T-cell (primary cell): Measurements from ENCODE around the gene TRPM5. TPM values are rescaled to one million over a fixed set of nuclear protein-coding genes. Genes with fewer than 3 reads are reported as not detected.

ENCODE experiments used
- ATAC-seq, 4 experiments: fragments of 200-7000 bp in 3 of 4; fragments of 150-1000 bp in 1 of 4; cut with Tn5 transposase; replicated peaks in 1 of 4; 1 replicate in 3 of 4; 2 replicates in 1 of 4; pipeline ENCODE4 v1.10.0; 2021; ENCODE audit warnings: moderate library complexity in 3 of 4, mild to moderate bottlenecking in 2 of 4, moderate number of reproducible peaks in 1 of 4
- CTCF ChIA-PET, 2 donors: fragments of 300-600 bp; sonication (Branson Sonifier 250); formaldehyde crosslinking; loops; one replicate each; lab custom pipeline; 2022; ENCODE audit warnings: antibody characterized with exemption in 2 of 2; lab: Charles Lee
- POLR2A ChIA-PET, 2 donors: fragments of 300-600 bp; sonication (Branson Sonifier 250); formaldehyde crosslinking; loops; one replicate each; lab custom pipeline; 2022; ENCODE audit warnings: antibody characterized with exemption in 2 of 2; lab: Charles Lee
- DNase-seq, 35 experiments: peaks; one replicate each; pipeline versions ENCODE4 v3.0.0 to v3.0.0-alpha.2; 2013 to 2023
- H3K27ac ChIP-seq: one replicate; pipeline ENCODE4 v1.5.1; 2013; ENCODE audit warnings: low read length
- H3K27me3 ChIP-seq, 2 experiments: replicated peaks in 1 of 2; 1 replicate in 1 of 2; 2 replicates in 1 of 2; pipeline versions ENCODE4 v1.6.1 to v1.7.0; 2013; ENCODE audit warnings: low read length in 1 of 2, mixed read lengths in 1 of 2; ENCODE audit not compliant: control insufficient read depth in 2 of 2, insufficient read depth in 2 of 2; ENCODE audit errors: extremely low read depth in 1 of 2
- H3K36me3 ChIP-seq, 2 donors: 1 replicate in 1 of 2; 2 replicates in 1 of 2; pipeline versions ENCODE4 v1.6.1 to v1.7.0; 2013; ENCODE audit warnings: low read length in 1 of 2; ENCODE audit not compliant: control insufficient read depth in 2 of 2, insufficient read depth in 1 of 2; ENCODE audit errors: extremely low read depth in 1 of 2
- H3K4me1 ChIP-seq, 2 experiments: 1 replicate in 1 of 2; 2 replicates in 1 of 2; pipeline versions ENCODE4 v1.6.1 to v1.7.0; 2013; ENCODE audit warnings: low read length in 2 of 2, mixed read lengths in 1 of 2; ENCODE audit not compliant: insufficient read depth in 2 of 2, control insufficient read depth in 1 of 2; ENCODE audit errors: extremely low read depth in 1 of 2
- H3K4me3 ChIP-seq, 2 donors: 1 replicate in 1 of 2; 2 replicates in 1 of 2; pipeline versions ENCODE4 v1.5.1 to v1.7.0; 2013; ENCODE audit warnings: mild to moderate bottlenecking in 2 of 2, low read length in 1 of 2, moderate library complexity in 1 of 2; ENCODE audit not compliant: control insufficient read depth in 1 of 2; ENCODE audit errors: extremely low read depth in 1 of 2
- H3K9me3 ChIP-seq: 2 replicates; pipeline ENCODE4 v1.7.0; 2013
- H3K27ac Mint-ChIP-seq, 2 donors: one replicate each; pipeline ENCODE4 v1.8.0; 2020 to 2021; ENCODE audit warnings: mild to moderate bottlenecking in 2 of 2, mixed read lengths in 2 of 2
- H3K27me3 Mint-ChIP-seq, 2 donors: one replicate each; pipeline ENCODE4 v1.8.0; 2021 to 2022; ENCODE audit warnings: mixed read lengths in 2 of 2
- H3K36me3 Mint-ChIP-seq: one replicate; pipeline ENCODE4 v1.8.0; 2021; ENCODE audit warnings: mixed read lengths
- H3K4me1 Mint-ChIP-seq, 3 donors: one replicate each; pipeline ENCODE4 v1.8.0; 2020 to 2022; ENCODE audit warnings: mixed read lengths in 3 of 3, mild to moderate bottlenecking in 1 of 3
- H3K4me3 Mint-ChIP-seq, 3 donors: one replicate each; pipeline ENCODE4 v1.8.0; 2020 to 2022; ENCODE audit warnings: mild to moderate bottlenecking in 3 of 3, mixed read lengths in 3 of 3, moderate library complexity in 3 of 3
- H3K9me3 Mint-ChIP-seq, 3 donors: one replicate each; pipeline ENCODE4 v1.8.0; 2020 to 2022; ENCODE audit warnings: mixed read lengths in 3 of 3
- WGBS: methylation state at CpG from one replicate; pipeline ENCODE4 v1.1.5; 2013; ENCODE audit warnings: missing lambda C conversion rate; ENCODE audit not compliant: insufficient coverage; 5-methylcytosine and 5-hydroxymethylcytosine counted together
- total RNA-seq, 35 experiments: library from RNA in 6 of 35; stranded (reverse) in 6 of 35; fragments of 120-200 nt in 1 of 35; gene quantifications; one replicate each; pipeline versions ENCODE4 v1.2.1 to v1.2.4 and lab custom pipeline; 2013 to 2026

Gene TRPM5
- total RNA-seq, 5 donors from 2014 or later (not counting 1 experiment from before 2014, with no cell fraction given): 0.07 to 0.73 (median 0.22) TPM

GRCh38 chr11:2447253-2447950 is 3.1 kb upstream of the TRPM5 start:
- no peaks in the 10 kb centered on the region for H3K9me3 Mint-ChIP-seq
- peak overlapping the region; percentile 88 to 94 (median 93) for H3K4me3 Mint-ChIP-seq
- H3K27ac ChIP-seq: peak overlapping the region; percentile 25
- ATAC-seq (no peak), DNase-seq (peak in 1 of 35 experiments; percentile 24)
- WGBS: 41% methylated on average over 8 of the region's 12 CpGs
- H3K4me1 Mint-ChIP-seq: peaks cover 37 to 44% (median 40%) of the 10 kb centered on the region in 3 donors
- H3K4me1 ChIP-seq: peaks cover 19 to 53% of the 10 kb centered on the region in 2 experiments
- POLR2A ChIA-PET: no interaction called here
- H3K9me3 ChIP-seq: no peaks in the 10 kb centered on the region
- peak overlapping the region; percentile 63 to 73 for H3K4me3 ChIP-seq
- CTCF ChIA-PET: no interaction called here
- H3K27ac Mint-ChIP-seq: peak overlapping the region; percentile 91
- H3K36me3 Mint-ChIP-seq: peaks cover 5% of the 10 kb centered on the region
- peaks cover 0 to 4% of the 10 kb centered on the region in 2 donors for H3K36me3 ChIP-seq
- peaks cover 0 to 4% of the 10 kb centered on the region in 2 donors for H3K27me3 Mint-ChIP-seq
- peaks cover 0 to 58% of the 10 kb centered on the region in 2 experiments for H3K27me3 ChIP-seq

- Histone ChIP-seq H3K9me3 (no peaks in the 10 kb centered on the region), H3K4me1 (peaks cover 19 to 53% of the 10 kb centered on the region in 2 experiments), H3K36me3 (peaks cover 0 to 4% of the 10 kb centered on the region in 2 donors), H3K27me3 (peaks cover 0 to 58% of the 10 kb centered on the region in 2 experiments), H3K4me3 (peak overlapping the region; percentile 63 to 73), H3K27ac (peak overlapping the region; percentile 25)
- Mint-ChIP-seq H3K36me3 (peaks cover 5% of the 10 kb centered on the region), H3K9me3 (no peaks in the 10 kb centered on the region), H3K27ac (peak overlapping the region; percentile 91), H3K4me3 (peak overlapping the region; percentile 88 to 94 (median 93)), H3K4me1 (peaks cover 44 to 51% (median 45%) of the 10 kb centered on the region in 3 donors), H3K27me3 (peaks cover 0 to 4% of the 10 kb centered on the region in 2 donors)
- 40% methylated on average over 10 of the region's 15 CpGs for WGBS
- CTCF ChIA-PET: no interaction called here
- POLR2A ChIA-PET: no interaction called here
- DNase-seq: peak in 7 of 35 experiments; percentile 13 to 48 (median 30)
- ATAC-seq: peak in 2 of 4 experiments; percentile 13 to 30
These were observed 2.4 kb upstream of the TRPM5 start for GRCh38 chr11:2446590-2447252.

- Histone ChIP-seq H3K27ac (no peak overlapping the region), H3K36me3 (no peaks in the 10 kb centered on the region), H3K9me3 (no peaks in the 10 kb centered on the region), H3K27me3 (peaks cover 0 to 55% of the 10 kb centered on the region in 2 experiments), H3K4me3 (peak overlapping the region; percentile 63 to 73), H3K4me1 (peaks cover 19 to 56% of the 10 kb centered on the region in 2 experiments)
- ATAC-seq (no peak), DNase-seq (no peak)
- Mint-ChIP-seq H3K27me3 (peaks cover 0 to 4% of the 10 kb centered on the region in 2 donors), H3K9me3 (no peaks in the 10 kb centered on the region), H3K27ac (peak overlapping the region; percentile 91), H3K36me3 (peaks cover 4% of the 10 kb centered on the region), H3K4me3 (peak overlapping the region; percentile 88 to 94 (median 93)), H3K4me1 (peaks cover 45 to 51% (median 46%) of the 10 kb centered on the region in 3 donors)
- ChIA-PET CTCF (interaction anchor here in 1 of 2 donors (0.8 kb wide), 1 partner anchor 140 kb away, joined by 4 read pairs; no protein-coding TSS in a partner anchor), POLR2A (no interaction called here)
- 53% methylated on average over 20 of the region's 23 CpGs for WGBS
These were observed 1.6 kb upstream of the TRPM5 start for GRCh38 chr11:2445746-2446551.

GRCh38 chr11:2444821-2445745 is 769 bp upstream of the TRPM5 start, which contains the start of gene KCNQ1:
Gene KCNQ1 (plus strand): TSS chr11:2445008. CDS start chr11:2445099, 91 bp downstream.
- 1% methylated on average over 108 of the region's 116 CpGs for WGBS
- CTCF ChIA-PET: interaction anchor here in 1 of 2 donors (0.8 kb wide), 1 partner anchor 139 kb away, joined by 4 read pairs; no protein-coding TSS in a partner anchor
- H3K4me3 ChIP-seq: peak within 1 kb of the TSS; percentile 63 to 73

GRCh38 chr11:2443406-2443805 is 908 bp downstream of the TRPM5 start:
- 92% methylated on average over 9 of the region's 11 CpGs for WGBS
- no peak overlapping the region for H3K4me3 ChIP-seq
- Mint-ChIP-seq H3K4me1 (peaks cover 42 to 48% (median 46%) of the 10 kb centered on the region in 3 donors), H3K9me3 (no peaks in the 10 kb centered on the region), H3K27ac (peak overlapping the region; percentile 58 to 62), H3K4me3 (peak overlapping the region; percentile 22 to 58 (median 54)), H3K36me3 (no peaks in the 10 kb centered on the region), H3K27me3 (peaks cover 0 to 4% of the 10 kb centered on the region in 2 donors)
- ATAC-seq: no peak
- no peaks in the 10 kb centered on the region for H3K9me3 ChIP-seq
- DNase-seq: no peak
- peaks cover 0 to 47% of the 10 kb centered on the region in 2 experiments for H3K27me3 ChIP-seq
- ChIA-PET CTCF (interaction anchor here in 1 of 2 donors (1.1 kb wide), 1 partner anchor 88 kb away, joined by 3 read pairs; no protein-coding TSS in a partner anchor), POLR2A (interaction anchor here in 1 of 2 donors (0.6 kb wide), 1 partner anchor 504 kb away, joined by 5 read pairs; no protein-coding TSS in a partner anchor)
- H3K27ac ChIP-seq: no peak overlapping the region
- H3K4me1 ChIP-seq: peaks cover 19 to 51% of the 10 kb centered on the region in 2 experiments
- H3K36me3 ChIP-seq: no peaks in the 10 kb centered on the region

More at GRCh38 chr11:2444821-2445745, 769 bp upstream of the TRPM5 start, which contains the start of gene KCNQ1:
- ATAC-seq: peak; percentile 52 to 66 (median 58)
- H3K27ac ChIP-seq: no peak within 1 kb of the TSS
- H3K4me1 Mint-ChIP-seq: peaks cover 45 to 51% (median 46%) of the 10 kb centered on the region in 3 donors
- no peaks in the 10 kb centered on the region for H3K36me3 ChIP-seq
- no peaks in the 10 kb centered on the region for H3K36me3 Mint-ChIP-seq
- peaks cover 0 to 4% of the 10 kb centered on the region in 2 donors for H3K27me3 Mint-ChIP-seq
- POLR2A ChIA-PET: no interaction called here
- DNase-seq: peak in 8 of 35 experiments; percentile 14 to 58 (median 32)
- H3K4me1 ChIP-seq: peaks cover 19 to 56% of the 10 kb centered on the region in 2 experiments
- H3K9me3 Mint-ChIP-seq: no peaks in the 10 kb centered on the region
- H3K27me3 ChIP-seq: peaks cover 0 to 59% of the 10 kb centered on the region in 2 experiments
- H3K4me3 Mint-ChIP-seq: peak within 1 kb of the TSS; percentile 88 to 94 (median 93)
- peak within 1 kb of the TSS; percentile 88 to 91 for H3K27ac Mint-ChIP-seq
- no peaks in the 10 kb centered on the region for H3K9me3 ChIP-seq
